Esophagus squamous epithelium (tissue), 5 donors: ENCODE data around the gene TRIM27. TPM values are rescaled to one million over a fixed set of nuclear protein-coding genes. Genes with fewer than 3 reads are reported as not detected.
"Not testable (repeated sequence)": the region's sequence is repeated elsewhere in the genome, so short reads cannot be mapped to it uniquely, and the experiment has no call there.

Experiments
- DNase-seq: peaks from one replicate; lab custom pipeline; 2025; lab: John Stamatoyannopoulos, UW
- H3K27ac ChIP-seq, 4 donors: fragments of 200-600 bp; sonication (generic); one replicate each; pipeline ENCODE4 v1.5.1; 2016 to 2019; ENCODE audit warnings: mild to moderate bottlenecking in 1 of 4
- H3K27me3 ChIP-seq, 4 donors: fragments of 200-600 bp; sonication (generic); 1 replicate in 3 of 4; 2 replicates in 1 of 4; pipeline versions ENCODE4 v1.5.1 to v1.6.0; 2017 to 2021; ENCODE audit warnings: antibody characterized with exemption in 1 of 4
- H3K36me3 ChIP-seq, 3 donors: fragments of 200-600 bp; sonication (generic); one replicate each; pipeline ENCODE4 v1.5.1; 2016 to 2019
- H3K4me1 ChIP-seq, 3 donors: fragments of 200-600 bp; sonication (generic); one replicate each; pipeline ENCODE4 v1.5.1; 2017 to 2019
- H3K4me3 ChIP-seq, 4 donors: fragments of 200-600 bp; sonication (generic); 1 replicate in 3 of 4; 2 replicates in 1 of 4; pipeline ENCODE4 v1.5.1; 2016 to 2019; ENCODE audit warnings: mild to moderate bottlenecking in 2 of 4, moderate library complexity in 1 of 4
- H3K9me3 ChIP-seq, 3 donors: fragments of 200-600 bp; sonication (generic); one replicate each; pipeline ENCODE4 v1.5.1; 2016 to 2019
- CTCF ChIP-seq, 6 experiments: fragments of 450-650 bp in 4 of 6; fragments of 200-600 bp in 2 of 6; sonication (generic) in 2 of 6; IDR thresholded peaks; one replicate each; pipeline ENCODE4 v1.5.1; 2016 to 2019; ENCODE audit warnings: antibody characterized with exemption in 6 of 6, mild to moderate bottlenecking in 4 of 6, moderate library complexity in 4 of 6
- POLR2A ChIP-seq, 4 donors: fragments of 450-650 bp; IDR thresholded peaks; one replicate each; pipeline ENCODE4 v1.6.1; 2017; ENCODE audit warnings: antibody characterized with exemption in 4 of 4, mild to moderate bottlenecking in 4 of 4, moderate library complexity in 3 of 4
- WGBS, 2 donors: methylation state at CpG; one replicate each; pipeline ENCODE4 v1.1.5; 2018; 5-methylcytosine and 5-hydroxymethylcytosine counted together
- intact Hi-C: fragments of 100-400 bp; cut with DNase I; formaldehyde crosslinking; loops from one replicate; pipeline ENCODE4 v1.15.0; 2022
- small RNA-seq, 4 donors: library from RNA; depleted of rRNA; stranded (forward); fragments of <200 nt; gene quantifications; one replicate each; pipeline ENCODE3, GENCODE V24; 2016
- total RNA-seq, 4 donors: library from RNA; depleted of rRNA; stranded (reverse); fragments of >200 nt; gene quantifications; one replicate each; pipeline ENCODE4 v1.1.0, GENCODE V29; 2016
- donor health status: DM: yes; HTN: yes; CAD: no.

TRIM27 gene
- total RNA-seq, 4 donors from 2014 or later, result 25.0 to 51.9 (median 30.9) TPM

- TF ChIP-seq POLR2A (IDR thresholded peaks at IDR 0.05), result no peak
- no peak for TF ChIP-seq CTCF (IDR thresholded peaks at IDR 0.05)
- Histone ChIP-seq H3K27ac (no peak overlapping the region), H3K36me3 (no peaks in the 10 kb centered on the region), H3K4me1 (peaks cover 0 to 8% (median 0%) of the 10 kb centered on the region in 3 donors), H3K9me3 (no peaks in the 10 kb centered on the region), H3K27me3 (peaks cover 0 to 8% (median 0%) of the 10 kb centered on the region in 4 donors), H3K4me3 (no peak overlapping the region)
- WGBS, 2 donors, result 72 to 78% methylated on average over 3 of the region's 3 CpGs
- DNase-seq, result no peak
- intact Hi-C loops, result no loop called here
Observed at GRCh38 chr6:28858963-28859362, 64.8 kb downstream of the TRIM27 start.

- intact Hi-C loops, result no loop called here
- Histone ChIP-seq H3K27me3 (peaks cover 0 to 12% (median 0%) of the 10 kb centered on the region in 4 donors), H3K9me3 (no peaks in the 10 kb centered on the region), H3K36me3 (no peaks in the 10 kb centered on the region), H3K4me3 (no peak overlapping the region), H3K4me1 (no peaks in the 10 kb centered on the region), H3K27ac (no peak overlapping the region)
- TF ChIP-seq CTCF (IDR thresholded peaks at IDR 0.05), result no peak
- TF ChIP-seq POLR2A (IDR thresholded peaks at IDR 0.05), result no peak
- DNase-seq, result no peak
- WGBS, 2 donors, result 20 to 45% methylated on average over 1 of the region's 1 CpG
Observed at GRCh38 chr6:28856620-28857005, 67.2 kb downstream of the TRIM27 start.

DNA sequence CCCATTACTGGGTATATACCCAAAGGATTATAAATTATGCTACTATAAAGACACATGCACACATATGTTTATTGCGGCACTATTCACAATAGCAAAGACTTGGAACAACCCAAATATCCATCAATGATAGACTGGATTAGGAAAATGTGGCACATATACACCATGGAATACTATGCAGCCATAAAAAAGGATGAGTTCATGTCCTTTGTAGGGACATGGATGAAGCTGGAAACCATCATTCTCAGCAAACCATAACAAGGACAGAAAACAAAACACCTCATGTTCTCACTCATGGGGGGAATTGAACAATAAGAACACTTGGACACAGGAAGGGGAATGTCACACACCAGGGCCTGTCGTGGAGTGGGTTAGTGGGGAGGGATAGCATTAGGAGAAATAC, 69.4 kb downstream of the TRIM27 start:
- H3K36me3 ChIP-seq, DNase-seq, intact Hi-C loops, H3K4me3 ChIP-seq, H3K27ac ChIP-seq, H3K4me1 ChIP-seq, H3K9me3 ChIP-seq: not testable (repeated sequence)
- 79 to 89% methylated on average over 2 of the region's 2 CpGs for WGBS, 2 donors
- H3K27me3 ChIP-seq, result peaks cover 0 to 12% (median 0%) of the 10 kb centered on the region in 4 donors

Small RNA genes within 50 kb of the gene (small RNA-seq; reads per million reads assigned to genes)
- gene RNU6-930P, result 0 reads per million in 4 donors

Other genes with a start within 250 kb of the TRIM27 start
- under 1 TPM; 0.27 to 0.57 (median 0.35) TPM for gene ZNF311, start 81.3 kb upstream of the TRIM27 start, total RNA-seq
- not detected for gene OR2W1, start 121.2 kb upstream of the TRIM27 start, total RNA-seq
- not detected for gene OR2B3, start 163.3 kb upstream of the TRIM27 start, total RNA-seq
- not detected for gene OR2J1, start 175.5 kb upstream of the TRIM27 start, total RNA-seq
- gene OR2J3, start 184.1 kb upstream of the TRIM27 start, total RNA-seq, result not detected
- not detected for gene OR2J2, start 246.9 kb upstream of the TRIM27 start, total RNA-seq